GM20431 (cell line): ENCODE results near the gene ENOX1.

ENCODE experiments used
- in situ Hi-C: fragments of 300-500 bp; cut with MseI, MboI; formaldehyde crosslinking; loops from one replicate; pipeline ENCODE4 v1.15.0; 2020; ENCODE audit warnings: low sequenced_read_pairs; ENCODE audit not compliant: unreplicated experiment

Gene ENOX1

DNA sequence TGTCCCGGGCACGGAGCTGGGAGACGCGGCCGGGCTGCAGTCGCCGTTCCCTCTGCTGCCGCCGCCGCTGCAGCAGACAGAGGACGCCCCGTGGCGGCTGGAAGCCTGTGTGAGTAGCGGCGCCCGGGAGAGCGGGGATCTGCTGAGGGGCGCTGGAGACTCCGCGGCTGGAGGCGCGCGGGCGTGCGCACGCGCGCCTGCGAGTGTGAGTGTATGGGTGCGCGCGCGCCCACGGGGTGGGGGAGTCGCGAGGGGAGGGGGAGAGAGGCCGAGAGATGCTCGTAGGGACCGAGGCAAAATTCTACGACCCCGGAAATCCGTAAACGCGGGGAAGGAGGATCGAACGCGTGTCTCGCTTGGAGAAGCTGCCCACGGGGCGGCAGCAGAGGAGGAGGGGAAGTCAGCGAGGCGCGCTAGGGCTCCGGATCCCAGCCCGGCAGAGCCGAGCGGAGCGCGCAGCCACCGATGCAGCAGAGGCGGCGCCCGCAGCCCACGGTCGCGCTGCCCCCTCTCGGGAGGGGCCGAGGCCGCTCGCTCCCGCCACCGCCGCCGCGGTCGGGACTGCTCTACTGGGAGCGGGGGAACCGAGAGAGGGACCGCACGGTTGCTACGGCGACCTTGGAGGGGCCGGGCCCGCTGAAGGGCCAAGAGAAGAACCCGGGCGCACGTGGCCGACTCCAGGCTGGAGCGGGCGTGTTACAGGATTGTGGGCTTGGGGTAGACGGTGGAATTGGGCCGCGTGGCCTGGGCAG, at the start of gene ENOX1:
TSS of gene ENOX1 (minus strand) at position 207 of the 752 bp plus-strand sequence.
- in situ Hi-C loops: no loop called here

DNA sequence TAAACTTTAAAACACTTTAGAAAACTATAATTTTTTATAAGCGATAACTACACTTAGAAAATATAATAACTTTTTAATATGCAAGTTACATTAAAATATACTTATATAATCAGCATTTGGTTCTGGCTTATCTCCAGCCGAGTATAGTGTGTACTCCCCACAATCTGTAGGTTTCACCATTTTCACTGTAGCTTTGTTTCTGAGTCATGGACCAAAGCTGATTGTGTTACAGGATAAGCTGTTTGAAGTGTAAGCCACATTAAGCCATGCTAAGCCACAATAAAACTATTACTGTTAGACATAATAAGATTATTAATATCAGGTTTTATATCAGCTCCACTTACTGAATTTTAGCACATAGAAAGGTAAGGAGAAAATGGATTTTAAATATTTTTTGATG, 48.9 kb upstream of the ENOX1 start:
- in situ Hi-C loops: no loop called here

DNA sequence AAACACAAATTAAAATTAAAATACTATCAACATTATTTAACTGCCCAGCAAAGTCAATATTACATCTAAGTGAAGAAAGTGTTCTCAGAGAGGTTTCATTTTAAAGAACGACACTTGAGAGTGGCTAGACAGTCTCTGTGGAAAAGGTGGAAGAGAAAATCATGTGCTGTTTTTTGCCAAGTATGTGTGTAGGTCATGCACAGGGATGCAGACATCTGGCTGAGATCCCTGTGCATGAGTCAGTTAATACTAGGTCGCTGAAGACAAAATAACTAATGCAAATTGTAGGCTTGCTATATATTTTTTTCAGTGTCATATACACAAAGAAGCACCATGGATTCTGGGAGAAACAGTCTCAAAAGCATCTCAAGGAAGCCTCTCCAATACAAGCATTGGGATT, 44.3 kb upstream of the ENOX1 start:
- in situ Hi-C loops: no loop called here

DNA sequence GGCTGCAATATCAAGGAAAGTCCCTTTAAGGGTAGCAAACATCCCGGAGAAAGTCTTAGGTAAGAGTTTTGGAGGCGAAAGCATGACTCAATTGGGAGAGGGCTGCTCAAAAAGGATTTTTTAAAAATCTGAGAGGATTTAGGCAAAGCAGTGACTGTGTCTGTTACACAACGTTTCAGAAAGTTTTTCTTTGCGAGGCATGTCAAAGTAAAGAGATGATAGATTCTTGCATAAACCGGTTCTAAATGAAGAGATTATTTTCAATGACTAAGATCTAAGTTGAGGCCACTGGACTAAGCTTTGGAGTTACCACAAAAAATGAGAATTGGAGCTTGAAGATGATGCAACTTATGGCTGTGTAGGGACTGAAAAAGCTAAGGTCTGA, 43.7 kb upstream of the ENOX1 start:
- in situ Hi-C loops: no loop called here

DNA sequence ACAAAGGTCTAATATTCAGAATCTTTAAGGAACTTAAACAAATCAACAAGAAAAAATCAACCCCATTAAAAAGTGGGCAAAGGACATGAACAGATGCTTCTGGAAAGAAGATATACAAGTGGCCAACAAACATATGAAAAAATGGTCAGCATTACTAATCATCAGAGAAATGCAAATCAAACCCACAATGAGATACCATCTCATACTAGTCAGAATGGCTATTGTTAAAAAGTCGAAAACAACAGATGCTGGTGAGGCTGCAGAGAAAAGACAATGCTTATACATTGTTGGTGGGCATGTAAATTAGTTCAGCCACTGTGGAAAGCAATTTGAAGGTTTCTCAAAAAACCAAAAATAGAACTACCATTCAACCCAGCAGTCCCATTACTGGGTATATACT, 37.9 kb upstream of the ENOX1 start:
- in situ Hi-C loops: loop anchor here (25.0 kb wide), 1 partner anchor 512 kb away; no protein-coding TSS in a partner anchor

DNA sequence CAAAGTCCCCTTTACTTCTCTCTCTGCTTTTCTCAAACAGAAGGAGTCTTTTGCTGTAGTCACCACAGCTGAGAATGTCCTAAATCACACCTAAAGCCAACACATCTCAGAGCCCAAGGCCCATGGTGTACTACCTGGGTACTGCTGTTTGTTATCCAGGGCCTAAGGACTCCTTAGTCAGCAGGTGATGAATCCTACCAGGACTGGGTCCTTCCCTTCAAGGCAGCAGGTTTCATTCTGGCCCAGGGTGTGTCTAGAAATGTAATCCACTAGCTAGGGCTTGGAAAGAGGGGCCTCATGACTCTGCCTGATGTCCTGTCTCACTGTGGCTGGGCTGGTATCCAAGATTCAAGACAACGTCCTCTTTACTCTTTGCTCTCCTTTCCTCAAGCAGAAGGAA, 36.2 kb upstream of the ENOX1 start:
- in situ Hi-C loops: loop anchor here (25.0 kb wide), 1 partner anchor 511 kb away; no protein-coding TSS in a partner anchor

DNA sequence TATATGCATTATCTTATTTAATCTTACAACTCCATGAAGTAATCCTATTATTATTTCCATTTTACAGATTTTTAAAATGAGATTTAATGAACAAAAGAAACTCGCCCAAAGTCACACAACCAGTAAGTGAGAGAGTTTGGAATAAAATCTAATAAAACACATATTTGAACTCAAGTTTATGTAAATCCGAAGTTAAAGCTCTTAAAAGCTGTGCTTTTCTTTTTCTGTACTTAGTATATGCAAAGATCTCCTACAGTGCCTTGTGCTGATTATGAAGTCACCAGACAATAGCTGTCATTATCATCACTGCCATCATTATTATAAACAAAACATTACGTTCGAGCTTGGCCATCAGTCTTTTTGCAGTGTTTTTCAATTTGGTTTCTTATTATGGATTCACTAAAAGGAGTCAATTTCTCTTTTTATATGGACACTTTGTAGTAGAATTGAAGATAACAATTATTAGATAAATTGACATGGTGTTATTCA, 29.7 kb upstream of the ENOX1 start:
- in situ Hi-C loops: loop anchor here (25.0 kb wide), 1 partner anchor 504 kb away; no protein-coding TSS in a partner anchor

DNA sequence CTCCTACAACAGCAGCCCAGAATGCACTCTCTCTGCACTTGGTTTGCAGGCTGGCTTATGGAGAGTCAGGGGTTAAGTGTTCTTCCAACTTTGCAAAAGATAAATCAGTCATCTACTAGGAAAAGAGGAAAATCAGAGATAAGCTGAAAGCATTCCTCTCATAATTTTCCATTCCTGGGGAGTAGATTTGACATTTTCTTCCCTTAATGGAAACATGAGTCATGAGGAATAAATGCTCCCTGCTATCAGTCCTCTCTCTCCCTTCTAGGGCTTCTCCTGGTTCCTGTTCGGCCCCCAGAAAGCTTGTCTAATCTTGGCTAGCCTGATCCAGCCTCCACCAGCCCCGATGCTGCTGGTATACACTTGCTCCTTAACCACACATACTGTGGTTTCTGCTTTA, 28.4 kb upstream of the ENOX1 start:
- in situ Hi-C loops: loop anchor here (25.0 kb wide), 1 partner anchor 503 kb away; no protein-coding TSS in a partner anchor

DNA sequence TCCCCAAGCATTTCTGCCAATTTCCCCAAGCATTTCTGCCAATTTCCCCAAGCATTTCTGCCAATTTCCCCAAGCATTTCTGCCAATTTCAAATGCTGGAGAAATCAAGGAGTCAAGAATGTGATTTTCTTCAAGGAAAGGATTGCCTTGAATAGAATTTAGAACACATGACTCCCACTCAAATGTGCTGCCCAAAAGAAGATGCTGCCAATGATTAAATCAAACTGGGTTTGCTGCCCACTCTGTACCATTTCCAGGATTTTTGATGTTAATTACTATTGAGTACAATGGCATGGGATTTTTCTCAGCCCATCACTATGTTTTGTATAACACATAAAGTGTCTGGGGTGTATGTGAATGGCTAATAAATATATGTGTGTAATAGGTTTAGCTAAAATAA, 21.9 kb upstream of the ENOX1 start:
- in situ Hi-C loops: loop anchor here (25.0 kb wide), 1 partner anchor 496 kb away; no protein-coding TSS in a partner anchor

DNA sequence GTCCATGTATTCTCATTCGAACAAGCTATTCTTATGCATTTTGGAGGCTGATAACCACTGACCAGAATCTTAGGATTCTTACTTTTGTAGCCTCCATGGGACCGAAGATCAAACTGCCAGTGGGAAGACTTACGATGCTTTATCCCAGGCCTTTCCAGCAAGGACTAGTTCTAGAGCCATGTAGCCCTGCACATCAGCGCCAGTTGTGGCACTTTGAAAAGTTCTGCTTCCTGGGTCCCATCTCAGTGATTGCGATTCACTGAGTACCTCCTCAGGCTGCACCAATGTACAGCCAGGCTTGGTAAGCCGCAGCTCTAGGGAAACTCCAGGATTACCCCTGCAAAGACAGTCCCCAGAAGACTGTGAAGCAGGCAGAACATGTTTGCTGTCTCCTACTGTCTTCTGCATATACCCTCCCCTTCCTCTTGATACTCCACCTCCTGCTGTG, 18.9 kb upstream of the ENOX1 start:
- in situ Hi-C loops: loop anchor here (25.0 kb wide), 1 partner anchor 493 kb away; no protein-coding TSS in a partner anchor

DNA sequence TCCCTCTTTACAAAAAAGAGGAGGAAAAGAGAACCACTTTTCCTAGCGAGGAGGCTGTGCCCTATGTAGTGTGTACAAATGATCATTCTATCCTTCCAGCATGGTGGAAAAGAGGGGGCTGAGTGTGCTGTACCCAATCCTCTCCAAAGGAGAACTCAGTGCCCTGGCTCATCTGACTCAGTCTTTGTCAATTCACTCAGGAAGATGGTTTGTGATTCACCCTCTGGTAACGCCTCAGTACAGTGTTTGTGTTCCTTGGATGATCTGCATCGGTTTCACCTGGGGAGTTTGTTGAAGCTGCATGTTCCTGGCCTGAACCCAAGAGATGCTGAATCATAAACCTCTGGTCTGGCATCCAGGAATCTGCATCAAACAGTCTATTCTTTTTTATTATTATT, 18.3 kb upstream of the ENOX1 start:
- in situ Hi-C loops: loop anchor here (25.0 kb wide), 1 partner anchor 493 kb away; no protein-coding TSS in a partner anchor

DNA sequence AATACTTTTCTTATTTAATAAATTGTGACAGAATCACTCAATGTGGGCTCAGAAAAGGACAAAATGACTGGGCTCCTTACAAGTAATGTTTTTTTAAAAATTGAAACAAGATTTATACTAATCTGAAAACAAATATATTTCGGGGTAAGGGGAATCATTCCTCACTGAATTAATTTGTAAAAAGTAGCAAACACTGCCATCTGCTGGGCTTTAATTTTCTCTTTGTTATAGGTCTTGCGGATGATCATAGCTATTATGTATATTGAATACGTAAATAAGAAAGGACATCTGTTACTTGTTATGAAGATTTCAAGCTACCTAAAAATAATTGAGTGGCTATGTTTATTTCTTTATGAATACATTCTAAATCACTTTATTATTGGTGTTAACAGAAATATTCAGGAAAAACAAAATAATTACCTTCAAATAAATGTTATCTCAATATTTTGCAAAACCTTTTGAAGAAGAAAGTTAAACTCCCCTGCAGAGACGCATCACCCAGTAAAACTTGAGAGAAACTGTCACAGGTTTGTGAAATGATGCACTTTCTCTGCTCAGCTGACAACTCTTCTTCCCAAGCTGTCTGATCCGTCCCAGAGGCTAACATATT, 17.8 kb upstream of the ENOX1 start:
- in situ Hi-C loops: loop anchor here (25.0 kb wide), 1 partner anchor 492 kb away; no protein-coding TSS in a partner anchor

DNA sequence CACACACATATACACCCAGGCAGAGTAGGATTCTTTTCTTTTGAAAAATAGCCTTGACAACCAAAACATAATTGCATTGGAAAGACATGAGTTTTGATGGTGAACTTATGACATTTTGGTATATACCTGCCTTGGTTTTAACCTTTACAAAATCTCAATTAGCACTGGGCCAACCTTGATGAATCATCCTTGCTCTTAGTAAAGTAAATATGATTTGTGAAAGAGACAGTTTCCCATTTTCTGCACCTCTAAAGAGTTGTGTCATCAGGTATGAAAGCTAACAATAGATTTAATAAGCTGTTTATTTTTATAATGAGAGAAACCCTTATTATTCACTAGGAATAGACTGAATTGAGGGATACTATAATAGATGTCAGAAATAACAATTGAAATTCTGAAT, 15.7 kb upstream of the ENOX1 start:
- in situ Hi-C loops: loop anchor here (25.0 kb wide), 1 partner anchor 490 kb away; no protein-coding TSS in a partner anchor

DNA sequence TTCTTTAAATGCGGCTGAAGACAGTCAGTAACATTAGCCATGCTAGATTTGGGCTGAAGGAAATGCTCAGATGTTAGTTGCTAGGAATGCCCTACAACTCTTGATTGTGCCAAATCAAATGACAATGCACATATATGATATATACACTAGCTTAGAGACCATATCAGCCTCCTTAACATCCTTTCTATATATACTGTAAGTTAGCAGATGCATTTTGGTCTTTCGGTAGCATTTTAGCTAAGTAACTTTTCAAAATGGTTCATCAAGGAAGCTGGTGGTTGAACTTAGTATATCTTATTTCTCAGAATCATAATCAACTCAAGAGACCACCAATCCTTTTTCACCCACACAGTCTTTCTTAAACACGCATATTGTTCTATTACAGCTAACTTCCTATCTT, 14.1 kb upstream of the ENOX1 start:
- in situ Hi-C loops: loop anchor here (25.0 kb wide), 1 partner anchor 489 kb away; no protein-coding TSS in a partner anchor

DNA sequence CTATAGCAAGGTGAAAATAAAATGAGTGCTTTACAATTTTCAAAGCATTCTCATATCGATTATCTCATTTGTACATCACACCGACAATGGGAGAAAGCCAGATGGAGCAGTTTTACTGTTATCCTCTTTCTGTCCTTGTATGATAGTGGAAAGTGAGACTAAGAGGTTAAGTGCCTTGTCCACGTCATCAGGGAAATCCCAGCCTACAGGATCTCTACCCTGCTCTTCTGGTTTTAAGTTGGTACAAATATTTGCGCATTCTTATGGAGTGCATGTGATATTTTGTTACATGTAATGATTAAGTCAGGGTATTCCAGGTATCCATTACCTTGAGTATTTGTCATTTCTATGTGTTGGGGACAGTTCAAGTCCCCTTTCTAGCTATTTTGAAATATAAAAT, 12.4 kb upstream of the ENOX1 start:
- in situ Hi-C loops: no loop called here

DNA sequence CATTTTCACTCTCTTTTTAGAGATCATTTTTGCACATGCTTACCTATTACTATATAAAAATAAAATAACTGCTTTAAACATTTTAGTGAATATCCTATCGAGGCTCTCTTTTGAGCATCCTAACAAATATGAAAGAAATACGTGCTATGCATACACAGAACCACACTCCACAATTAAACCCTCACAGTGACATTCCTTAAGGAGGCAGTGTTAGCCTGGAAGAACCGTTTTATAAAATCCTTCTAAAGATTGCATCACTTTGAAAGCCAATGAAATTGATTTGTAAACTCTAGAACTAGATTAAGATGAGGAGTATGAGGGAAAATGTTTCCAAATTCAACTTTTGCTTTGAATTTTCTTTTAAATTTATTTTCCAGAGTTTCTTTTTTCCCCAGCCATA, 11.1 kb upstream of the ENOX1 start:
- in situ Hi-C loops: no loop called here

DNA sequence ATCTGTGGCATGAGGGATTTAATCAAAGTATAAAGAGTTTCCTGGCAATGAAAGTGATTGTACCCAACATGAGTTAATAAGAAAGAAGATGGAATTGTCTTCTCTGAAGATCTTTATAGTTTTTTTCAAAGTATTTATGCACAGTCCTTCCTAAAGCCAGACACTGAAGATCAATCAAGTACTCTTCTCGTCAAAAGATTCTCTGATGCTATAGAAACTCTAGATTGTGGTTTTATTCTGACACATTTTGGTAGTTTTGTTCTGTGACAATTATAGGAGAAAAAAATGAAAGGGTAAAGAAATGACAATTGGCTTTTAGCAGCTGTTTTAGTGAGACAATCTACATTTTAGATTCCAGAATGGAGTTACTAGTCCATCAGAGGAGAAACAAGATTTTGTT, 10.4 kb upstream of the ENOX1 start:
- in situ Hi-C loops: no loop called here

DNA sequence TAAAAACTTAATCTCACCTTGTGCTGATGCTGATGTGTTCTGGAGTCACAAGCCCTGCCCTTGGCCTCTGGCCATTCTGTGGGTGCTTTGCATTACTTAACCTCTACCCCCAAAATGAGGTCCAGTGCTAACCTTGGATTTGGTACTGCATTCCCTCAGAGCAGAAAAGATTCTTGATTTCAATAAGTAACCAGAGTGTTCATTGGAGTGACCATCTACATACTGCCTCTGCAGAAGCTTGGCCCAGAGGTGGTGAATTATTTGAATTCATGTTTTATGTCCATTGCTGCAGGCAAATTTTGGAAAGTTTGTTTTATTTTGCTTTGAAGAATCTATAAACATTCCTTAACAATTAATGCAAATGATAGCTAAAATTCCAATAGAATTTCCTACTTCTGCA, 7.6 kb upstream of the ENOX1 start:
- in situ Hi-C loops: no loop called here

DNA sequence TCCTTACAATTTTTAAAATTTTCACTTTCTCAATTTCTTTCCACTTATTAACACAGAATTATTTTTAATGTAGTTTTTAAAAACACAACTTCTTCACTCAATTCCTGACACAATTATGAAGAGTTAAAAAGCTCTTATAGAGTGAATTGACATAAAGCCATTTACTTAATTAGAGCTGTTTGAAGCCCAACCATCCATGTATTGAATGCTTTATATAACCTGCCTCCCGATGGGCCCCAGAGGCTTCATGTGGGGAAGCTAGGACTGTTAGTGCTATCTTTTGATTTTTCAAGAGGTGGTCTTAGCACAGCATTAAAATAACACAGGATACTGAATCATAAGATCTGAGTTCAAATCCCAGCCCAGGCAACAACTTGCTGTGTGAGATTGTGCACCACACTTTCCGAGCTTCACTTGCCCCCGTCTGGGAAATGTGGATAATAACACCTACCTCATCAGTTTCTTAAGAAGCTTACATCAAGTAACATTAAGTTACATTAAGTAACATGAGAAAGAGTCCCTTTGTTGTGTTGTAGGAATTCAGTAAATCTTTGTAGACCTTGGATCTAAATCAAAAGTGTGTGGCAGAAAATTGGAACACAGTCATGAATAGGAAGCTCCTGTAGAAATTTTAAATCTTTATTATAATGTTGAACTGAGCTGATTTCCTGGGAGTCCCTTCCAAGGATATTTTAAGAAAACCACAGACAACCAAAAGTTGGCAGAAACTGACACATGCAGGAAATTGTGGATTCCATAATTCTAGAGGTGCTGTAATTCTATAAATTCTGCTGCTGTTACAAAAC, 5.5 kb upstream of the ENOX1 start:
- in situ Hi-C loops: no loop called here

DNA sequence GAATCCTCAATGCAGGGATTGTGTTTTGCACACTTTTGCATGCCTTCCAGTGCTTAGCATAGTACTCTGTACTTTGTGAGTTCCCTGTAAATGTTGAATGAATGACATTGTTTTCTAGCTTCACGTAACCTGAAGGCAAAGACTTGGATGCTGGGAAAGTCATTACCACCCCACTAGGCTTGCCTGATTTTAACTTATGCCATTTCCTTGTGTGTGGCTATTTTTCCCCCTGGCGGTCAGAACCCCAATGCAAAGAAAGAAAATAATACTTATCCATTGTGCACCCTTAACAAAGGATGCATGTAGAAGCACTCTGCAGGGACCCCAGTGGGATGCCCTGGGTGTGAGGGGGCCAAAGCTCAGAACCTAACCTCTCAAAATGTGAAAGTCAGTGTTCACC, 1.2 kb upstream of the ENOX1 start:
- in situ Hi-C loops: no loop called here
